ENCODE data around the gene RARS2.

Gene RARS2

GRCh38 chr6:87574237-87574804 is 15.5 kb downstream of the RARS2 start:
- no peak for TF ChIP-seq CTCF (conservative IDR thresholded peaks at IDR 0.05; ENCODE audit: low read depth, low read length)
- DNase-seq (ENCODE audit: low read depth), result no peak
- H3K4me3 ChIP-seq (ENCODE audit: low read length), result no peak overlapping the region

GRCh38 chr6:87573307-87574024 is 16.3 kb downstream of the RARS2 start:
- DNase-seq (ENCODE audit: low read depth), result no peak
- no peak for TF ChIP-seq CTCF (conservative IDR thresholded peaks at IDR 0.05; ENCODE audit: low read depth, low read length)

GRCh38 chr6:87572883-87573282 is 16.9 kb downstream of the RARS2 start:
- no peak overlapping the region for H3K4me3 ChIP-seq (ENCODE audit: low read length)
- no peak for DNase-seq (ENCODE audit: low read depth)
- no peak for TF ChIP-seq CTCF (conservative IDR thresholded peaks at IDR 0.05; ENCODE audit: low read depth, low read length)

More at GRCh38 chr6:87573307-87574024, 16.3 kb downstream of the RARS2 start:
- no peak overlapping the region for H3K4me3 ChIP-seq (ENCODE audit: low read length)

- H3K4me3 ChIP-seq (ENCODE audit: low read length), result no peak overlapping the region
- DNase-seq (ENCODE audit: low read depth), result no peak
- no peak for TF ChIP-seq CTCF (conservative IDR thresholded peaks at IDR 0.05; ENCODE audit: low read depth, low read length)
Measured at GRCh38 chr6:87572021-87572420, 17.8 kb downstream of the RARS2 start.

- no peak for TF ChIP-seq CTCF (conservative IDR thresholded peaks at IDR 0.05; ENCODE audit: low read depth, low read length)
- DNase-seq (ENCODE audit: low read depth), result no peak
- no peak overlapping the region for H3K4me3 ChIP-seq (ENCODE audit: low read length)
Measured at GRCh38 chr6:87561017-87561416, 28.8 kb downstream of the RARS2 start.

- no peak overlapping the region for H3K4me3 ChIP-seq (ENCODE audit: low read length)
- TF ChIP-seq CTCF (conservative IDR thresholded peaks at IDR 0.05; ENCODE audit: low read depth, low read length), result no peak
- DNase-seq (ENCODE audit: low read depth), result no peak
Measured at GRCh38 chr6:87558446-87558845, 31.3 kb downstream of the RARS2 start.

GRCh38 chr6:87555506-87555905 is 34.3 kb downstream of the RARS2 start:
- no peak for DNase-seq (ENCODE audit: low read depth)
- no peak for TF ChIP-seq CTCF (conservative IDR thresholded peaks at IDR 0.05; ENCODE audit: low read depth, low read length)
- H3K4me3 ChIP-seq (ENCODE audit: low read length), result no peak overlapping the region
